HL-60/S4 (cell line): ENCODE measurements around the gene WBP1L.
"Not testable (repeated sequence)": the region's sequence is repeated elsewhere in the genome, so short reads cannot be mapped to it uniquely, and the experiment has no call there.

Source experiments
- in situ Hi-C: fragments of 300-500 bp; cut with MboI; formaldehyde crosslinking; loops from 2 replicates; pipeline ENCODE4 v1.14.3; 2022; ENCODE audit warnings: low sequenced_read_pairs

The WBP1L gene

GRCh38 chr10:102757323-102757722 is 13.6 kb downstream of the WBP1L start:
- in situ Hi-C loops, result no loop called here

- in situ Hi-C loops, result no loop called here
Measured at GRCh38 chr10:102758240-102758932, 14.6 kb downstream of the WBP1L start.

- in situ Hi-C loops, result not testable (repeated sequence)
Measured at GRCh38 chr10:102758933-102759262, 15.2 kb downstream of the WBP1L start.

GRCh38 chr10:102759497-102760210 is 15.9 kb downstream of the WBP1L start:
- in situ Hi-C loops, result no loop called here

- in situ Hi-C loops, result no loop called here
Measured at GRCh38 chr10:102761981-102762380, 18.2 kb downstream of the WBP1L start.

GRCh38 chr10:102762401-102763015 is 18.8 kb downstream of the WBP1L start:
- in situ Hi-C loops, result no loop called here

GRCh38 chr10:102763037-102763607 is 19.4 kb downstream of the WBP1L start:
- in situ Hi-C loops, result no loop called here

GRCh38 chr10:102764470-102765161 is 20.9 kb downstream of the WBP1L start:
- in situ Hi-C loops, result no loop called here

- in situ Hi-C loops, result no loop called here
Measured at GRCh38 chr10:102765336-102765735, 21.6 kb downstream of the WBP1L start.

GRCh38 chr10:102767428-102768160 is 23.8 kb downstream of the WBP1L start:
- in situ Hi-C loops, result no loop called here

GRCh38 chr10:102769375-102770107 is 25.8 kb downstream of the WBP1L start:
- in situ Hi-C loops, result no loop called here

GRCh38 chr10:102770108-102770482 is 26.3 kb downstream of the WBP1L start:
- in situ Hi-C loops, result no loop called here

GRCh38 chr10:102770792-102771191 is 27.0 kb downstream of the WBP1L start:
- in situ Hi-C loops, result no loop called here

- in situ Hi-C loops, result no loop called here
Measured at GRCh38 chr10:102773320-102773719, 29.6 kb downstream of the WBP1L start.

GRCh38 chr10:102773986-102774385 is 30.2 kb downstream of the WBP1L start:
- in situ Hi-C loops, result no loop called here

- in situ Hi-C loops, result no loop called here
Measured at GRCh38 chr10:102775201-102775934, 31.6 kb downstream of the WBP1L start.

- in situ Hi-C loops, result no loop called here
Measured at GRCh38 chr10:102775935-102776669, 32.4 kb downstream of the WBP1L start.

GRCh38 chr10:102776779-102777456 is 33.2 kb downstream of the WBP1L start:
- in situ Hi-C loops, result no loop called here
